ENCODE measurements around the gene UNC119B.

UNC119B gene

GRCh38 chr12:120725659-120726509, 15.6 kb downstream of the UNC119B start, which contains the start of gene ACADS (continued):
- TF ChIP-seq ZBTB20 (tag by site-specific recombination; IDR thresholded peaks at IDR 0.05): peak; percentile 58; the same call in 1 of the 2 replicates
- TF ChIP-seq ZNF175 (tag by site-specific recombination; IDR thresholded peaks at IDR 0.05): no peak
- TF ChIP-seq GFI1B (tag by site-specific recombination; IDR thresholded peaks at IDR 0.05): no peak
- no peak for TF ChIP-seq ZNF530 (tag by site-specific recombination; IDR thresholded peaks at IDR 0.05; ENCODE audit: low read depth)
- no peak for TF ChIP-seq MEIS1 (CRISPR knock-in tag; IDR thresholded peaks at IDR 0.05; ENCODE audit: borderline replicate concordance)
- TF ChIP-seq ZNF121 (tag by site-specific recombination; IDR thresholded peaks at IDR 0.05): peak; percentile 41; the same call in 1 of the 2 replicates
- no peak for TF ChIP-seq ZNF221 (tag by site-specific recombination; IDR thresholded peaks at IDR 0.05; ENCODE audit: borderline replicate concordance)
- no peak for TF ChIP-seq ZNF830 (tag by site-specific recombination; IDR thresholded peaks at IDR 0.05; ENCODE audit: low read depth)
- peak; percentile 76; the same call in 1 of the 2 replicates for TF ChIP-seq KLF8 (tag by site-specific recombination; IDR thresholded peaks at IDR 0.05)
- no peak for TF ChIP-seq ZNF280D (tag by site-specific recombination; IDR thresholded peaks at IDR 0.05)
- TF ChIP-seq ZEB2 (tag by site-specific recombination; IDR thresholded peaks at IDR 0.05): peak; percentile 76
- TF ChIP-seq KLF10 (tag by site-specific recombination; IDR thresholded peaks at IDR 0.05): 0 out of 2 replicates have a peak, but pooled peaks have one; percentile 53
- no peak for TF ChIP-seq ZNF311 (tag by site-specific recombination; IDR thresholded peaks at IDR 0.05; ENCODE audit: borderline replicate concordance)
- no peak for TF ChIP-seq ZNF513 (tag by site-specific recombination; IDR thresholded peaks at IDR 0.05)
- no peak for TF ChIP-seq ZNF19 (tag by site-specific recombination; IDR thresholded peaks at IDR 0.05; ENCODE audit: low read depth)
- no peak for TF ChIP-seq GLI4 (tag by site-specific recombination; IDR thresholded peaks at IDR 0.05)
- TF ChIP-seq ZFP69B (tag by site-specific recombination; IDR thresholded peaks at IDR 0.05): no peak; the same call in 1 of the 2 replicates
- no peak for TF ChIP-seq ZNF621 (tag by site-specific recombination; IDR thresholded peaks at IDR 0.05)
- TF ChIP-seq ZBTB48 (tag by site-specific recombination; IDR thresholded peaks at IDR 0.05): peak; percentile 31; the same call in 1 of the 2 replicates
- TF ChIP-seq SETDB1 (IDR thresholded peaks at IDR 0.05; ENCODE audit: insufficient read length, low read length): no peak
- no peak for TF ChIP-seq ZNF16 (tag by site-specific recombination; IDR thresholded peaks at IDR 0.05; ENCODE audit: low read depth)
- no peak for TF ChIP-seq ZNF404 (tag by site-specific recombination; IDR thresholded peaks at IDR 0.05)
- TF ChIP-seq ZNF155 (tag by site-specific recombination; IDR thresholded peaks at IDR 0.05): no peak
- no peak for TF ChIP-seq BCL11A (tag by site-specific recombination; IDR thresholded peaks at IDR 0.05; ENCODE audit: low read depth)
- TF ChIP-seq ELK4 (IDR thresholded peaks at IDR 0.05; ENCODE audit: borderline replicate concordance, low read depth, low read length): no peak
- no peak for TF ChIP-seq ZNF248 (tag by site-specific recombination; IDR thresholded peaks at IDR 0.05)
- no peak for TF ChIP-seq PRDM2 (tag by site-specific recombination; IDR thresholded peaks at IDR 0.05; ENCODE audit: borderline replicate concordance)
- TF ChIP-seq ZNF558 (tag by site-specific recombination; IDR thresholded peaks at IDR 0.05): no peak
- TF ChIP-seq ZNF654 (tag by site-specific recombination; IDR thresholded peaks at IDR 0.05; ENCODE audit: low read depth): no peak; the same call in 1 of the 2 replicates

Data from HEK293 (cell line).